HG02798 (cell line): ENCODE data around the gene ACE2.

ENCODE experiments used
- ATAC-seq: cut with Tn5 transposase; IDR thresholded peaks from one replicate; pipeline ENCODE4 v1.9.1; 2021; ENCODE audit warnings: mild to moderate bottlenecking; ENCODE audit not compliant: unreplicated experiment, poor library complexity

Gene ACE2

GRCh38 chrX:15579778-15580747 lies 20.7 kb downstream of the ACE2 start:
- ATAC-seq = no peak

- ATAC-seq = no peak
Observed at GRCh38 chrX:15576019-15576418, 24.7 kb downstream of the ACE2 start.

GRCh38 chrX:15574017-15574416 lies 26.7 kb downstream of the ACE2 start:
- ATAC-seq = no peak

GRCh38 chrX:15570145-15570544 lies 30.6 kb downstream of the ACE2 start:
- no peak for ATAC-seq

- peak; percentile 62 for ATAC-seq
Observed at GRCh38 chrX:15567886-15568616, 32.7 kb downstream of the ACE2 start.

GRCh38 chrX:15567267-15567666 lies 33.5 kb downstream of the ACE2 start:
- ATAC-seq = no peak

GRCh38 chrX:15566244-15566643 lies 34.5 kb downstream of the ACE2 start:
- no peak for ATAC-seq

GRCh38 chrX:15564981-15565579 lies 35.7 kb downstream of the ACE2 start:
- ATAC-seq = peak; percentile 64

GRCh38 chrX:15563056-15563455 lies 37.7 kb downstream of the ACE2 start:
- no peak for ATAC-seq

GRCh38 chrX:15560924-15561323 lies 39.8 kb downstream of the ACE2 start:
- no peak for ATAC-seq

- ATAC-seq = no peak
Observed at GRCh38 chrX:15559227-15559626, 41.5 kb downstream of the ACE2 start.

- ATAC-seq = no peak
Observed at GRCh38 chrX:15549189-15550012, 51.4 kb downstream of the ACE2 start.

GRCh38 chrX:15547356-15547755 lies 53.4 kb downstream of the ACE2 start:
- ATAC-seq = no peak

GRCh38 chrX:15546745-15547144 lies 54.0 kb downstream of the ACE2 start:
- no peak for ATAC-seq

- ATAC-seq = no peak
Observed at GRCh38 chrX:15530318-15530717, 70.4 kb downstream of the ACE2 start.

GRCh38 chrX:15529165-15529564 lies 71.6 kb downstream of the ACE2 start:
- no peak for ATAC-seq

GRCh38 chrX:15525664-15526416 lies 74.9 kb downstream of the ACE2 start:
- no peak for ATAC-seq

- no peak for ATAC-seq
Observed at GRCh38 chrX:15524417-15524816, 76.3 kb downstream of the ACE2 start.

GRCh38 chrX:15523088-15523487 lies 77.7 kb downstream of the ACE2 start:
- no peak for ATAC-seq
